GM12878 (cell line): ENCODE results near the gene ERC1. TPM values are rescaled to one million over a fixed set of nuclear protein-coding genes. Genes with fewer than 3 reads are reported as not detected.

ENCODE experiments used
- ATAC-seq: fragments of 200-7000 bp; cut with Tn5 transposase; 3 replicates; pipeline ENCODE4 v1.9.1; 2020; ENCODE audit warnings: mild to moderate bottlenecking, moderate library complexity
- BruUV-seq: library from RNA; stranded (reverse); fragments of 400-500 nt; replicated peaks from 2 replicates; lab custom pipeline; 2021; lab: Mats Ljungman, UMichigan
- CTCF ChIA-PET: fragments of 300-600 bp; sonication (Branson Sonifier 250); formaldehyde crosslinking; extraction: SDS; loops from one replicate; lab custom pipeline; 2021; ENCODE audit warnings: inconsistent platforms; lab: Yijun Ruan, JAX
- POLR2A ChIA-PET: fragments of 350-600 bp; formaldehyde crosslinking; extraction: SDS; loops from one replicate; lab custom pipeline; 2021; ENCODE audit warnings: inconsistent platforms; lab: Charles Lee
- RAD21 ChIA-PET: fragments of 300-600 bp; sonication (Branson Sonifier 250); formaldehyde crosslinking; loops from one replicate; lab custom pipeline; 2023; ENCODE audit warnings: antibody characterized with exemption; ENCODE audit not compliant: unreplicated experiment; lab: Charles Lee
- SMC1A ChIA-PET: fragments of 300-600 bp; sonication (Branson Sonifier 250); formaldehyde crosslinking; loops from one replicate; lab custom pipeline; 2023; ENCODE audit not compliant: unreplicated experiment, uncharacterized antibody; lab: Charles Lee
- DNase-seq: peaks from one replicate; pipeline ENCODE4 v3.0.0-alpha.2; 2011; ENCODE audit warnings: low read depth, low spot score
- FAIRE-seq: peaks from 3 replicates; lab custom pipeline; 2011; peaks lifted over from hg19 to GRCh38; lab: Jason Lieb, UNC
- H2AFZ ChIP-seq: 2 replicates; pipeline ENCODE4 v1.6.0; 2011; ENCODE audit warnings: low read depth, low read length, control low read depth; ENCODE audit not compliant: control insufficient read depth
- H3K27ac ChIP-seq: 2 replicates; pipeline ENCODE4 v1.5.1; 2011; ENCODE audit warnings: control low read depth; ENCODE audit not compliant: control insufficient read depth, insufficient read depth
- H3K27me3 ChIP-seq, 2 experiments: replicated peaks in 1 of 2; 2 replicates each; pipeline versions ENCODE4 v1.6.0 to v1.6.1; 2011; ENCODE audit warnings: low read length in 1 of 2; ENCODE audit not compliant: control insufficient read depth in 2 of 2, insufficient read depth in 2 of 2
- H3K36me3 ChIP-seq, 2 experiments: 2 replicates each; pipeline ENCODE4 v1.5.1; 2011; ENCODE audit warnings: low read length in 1 of 2; ENCODE audit not compliant: control insufficient read depth in 2 of 2, insufficient read depth in 2 of 2
- H3K4me1 ChIP-seq: 2 replicates; pipeline ENCODE4 v1.6.1; 2011; ENCODE audit warnings: mild to moderate bottlenecking, low read length, moderate library complexity, mixed read lengths; ENCODE audit not compliant: control insufficient read depth, insufficient read depth
- H3K4me2 ChIP-seq: 2 replicates; pipeline ENCODE4 v1.6.0; 2011; ENCODE audit warnings: control low read depth; ENCODE audit not compliant: control insufficient read depth, insufficient read depth
- H3K4me3 ChIP-seq: fragments of 200-600 bp; sonication (generic); 2 replicates; pipeline ENCODE4 v1.5.1; 2016
- H3K79me2 ChIP-seq: 2 replicates; pipeline ENCODE4 v1.6.0; 2011; ENCODE audit warnings: low read length; ENCODE audit not compliant: control insufficient read depth, insufficient read depth
- H3K9ac ChIP-seq: 2 replicates; pipeline ENCODE4 v1.8.0; 2011; ENCODE audit warnings: low read length, control low read depth, mixed read lengths; ENCODE audit not compliant: control insufficient read depth, insufficient read depth
- H3K9me3 ChIP-seq: replicated peaks from 3 replicates; pipeline ENCODE4 v1.5.1; 2011; ENCODE audit warnings: mild to moderate bottlenecking, low read length; ENCODE audit not compliant: control insufficient read depth, insufficient read depth
- H4K20me1 ChIP-seq: 2 replicates; pipeline ENCODE4 v1.6.0; 2011; ENCODE audit not compliant: control insufficient read depth, insufficient read depth
- CBX5 ChIP-seq: sonication (generic); IDR thresholded peaks from 2 replicates; pipeline ENCODE4 v1.6.1; 2016; ENCODE audit warnings: low read depth, moderate library complexity, mild to moderate bottlenecking, inconsistent platforms
- TCF3 ChIP-seq: IDR thresholded peaks from 2 replicates; pipeline ENCODE4 v1.6.1; 2012; ENCODE audit warnings: low read depth, mild to moderate bottlenecking, low read length, borderline replicate concordance; ENCODE audit not compliant: insufficient read depth
- YBX1 ChIP-seq: fragments of 450-650 bp; IDR thresholded peaks from 2 replicates; pipeline ENCODE4 v1.6.1; 2016; ENCODE audit warnings: antibody characterized with exemption
- ZBED1 ChIP-seq: IDR thresholded peaks from 2 replicates; pipeline ENCODE4 v1.6.1; 2016; ENCODE audit warnings: borderline replicate concordance
- ZNF274 ChIP-seq: IDR thresholded peaks from one replicate; pipeline ENCODE4 v1.8.0; 2011; ENCODE audit not compliant: insufficient read length, insufficient read depth
- ZSCAN29 ChIP-seq: fragments of 450-650 bp; IDR thresholded peaks from 2 replicates; pipeline ENCODE4 v1.6.1; 2017; ENCODE audit warnings: mild to moderate bottlenecking, moderate library complexity
- WGBS: methylation state at CpG from one replicate; pipeline ENCODE4 v1.1.6; 2016; ENCODE audit warnings: low lambda C conversion rate; ENCODE audit not compliant: insufficient replicate concordance, insufficient coverage; ENCODE audit errors: missing lambda C conversion rate; 5-methylcytosine and 5-hydroxymethylcytosine counted together
- in situ Hi-C: fragments of 300-500 bp; cut with MboI; formaldehyde crosslinking; loops from 9 replicates; pipeline ENCODE4 v1.14.3; 2018; ENCODE audit warnings: mixed read lengths
- intact Hi-C: fragments of 100-400 bp; cut with micrococcal nuclease; formaldehyde crosslinking; loops from one replicate; pipeline ENCODE4 v1.14.2; 2022; ENCODE audit not compliant: unreplicated experiment
- polyA plus RNA-seq, 11 experiments: library from polyadenylated mRNA; depleted of rRNA in 4 of 11; unstranded in 6 of 11; stranded (reverse) in 5 of 11; fragments of >200 nt; fragmentation: Nextera tagmentation in 4 of 11; fragmentation: Illumina TruSeq in 1 of 11; extraction: Ambion mirVana in 4 of 11; extraction: Trizol in 1 of 11; gene quantifications; 1 replicate in 1 of 11; 2 replicates in 10 of 11; pipeline versions ENCODE4 v1.2.1 to v1.2.3, GENCODE V29; 2011 to 2016; ENCODE audit warnings: inconsistent platforms in 2 of 11, missing spikeins in 2 of 11, low read depth in 1 of 11
- total RNA-seq, 4 experiments: library from RNA; depleted of rRNA in 3 of 4; stranded (reverse); fragments of >200 nt in 3 of 4; fragmentation: Illumina TruSeq in 1 of 4; extraction: Trizol in 1 of 4; gene quantifications; 2 replicates each; pipeline versions ENCODE4 v1.2.1 to v1.2.3, GENCODE V29; 2013 to 2021
- TF ChIP-seq, protein P1 (sequence below): fragments of 450-650 bp; IDR thresholded peaks from 2 replicates; pipeline ENCODE4 v1.6.1; 2017; ENCODE audit warnings: low read depth, mild to moderate bottlenecking, moderate library complexity

ERC1 gene
- total and polyA plus RNA-seq, 10 of the 15 experiments (the other 5 are each of a cell fraction or from before 2014, with no cell fraction given), result 0.75 to 8.0 (median 5.0) TPM

- FAIRE-seq (no peak), ATAC-seq (no peak), DNase-seq (no peak)
- ChIA-PET CTCF (no interaction called here), SMC1A (interaction anchor here (1.3 kb wide), 1 partner anchor 49 kb away, joined by 5 read pairs; no protein-coding TSS in a partner anchor), RAD21 (interaction anchor here (0.5 kb wide), 1 partner anchor 14 kb away, joined by 3 read pairs; no protein-coding TSS in a partner anchor), POLR2A (no interaction called here)
- Histone ChIP-seq H3K9ac (no peak overlapping the region), H3K27ac (no peak overlapping the region), H3K4me3 (no peak overlapping the region), H2AFZ (no peak overlapping the region), H3K27me3 (no peaks in the 10 kb centered on the region; a peak in 1 of 4 replicates), H3K4me1 (no peaks in the 10 kb centered on the region), H3K4me2 (no peak overlapping the region), H3K36me3 (no peaks in the 10 kb centered on the region), H4K20me1 (no peaks in the 10 kb centered on the region), H3K79me2 (no peaks in the 10 kb centered on the region), H3K9me3 (no peaks in the 10 kb centered on the region)
- no peak for TF ChIP-seq CBX5
- no peak for TF ChIP-seq YBX1
- TF ChIP-seq ZSCAN29, result no peak
- TF ChIP-seq, protein P1, sequence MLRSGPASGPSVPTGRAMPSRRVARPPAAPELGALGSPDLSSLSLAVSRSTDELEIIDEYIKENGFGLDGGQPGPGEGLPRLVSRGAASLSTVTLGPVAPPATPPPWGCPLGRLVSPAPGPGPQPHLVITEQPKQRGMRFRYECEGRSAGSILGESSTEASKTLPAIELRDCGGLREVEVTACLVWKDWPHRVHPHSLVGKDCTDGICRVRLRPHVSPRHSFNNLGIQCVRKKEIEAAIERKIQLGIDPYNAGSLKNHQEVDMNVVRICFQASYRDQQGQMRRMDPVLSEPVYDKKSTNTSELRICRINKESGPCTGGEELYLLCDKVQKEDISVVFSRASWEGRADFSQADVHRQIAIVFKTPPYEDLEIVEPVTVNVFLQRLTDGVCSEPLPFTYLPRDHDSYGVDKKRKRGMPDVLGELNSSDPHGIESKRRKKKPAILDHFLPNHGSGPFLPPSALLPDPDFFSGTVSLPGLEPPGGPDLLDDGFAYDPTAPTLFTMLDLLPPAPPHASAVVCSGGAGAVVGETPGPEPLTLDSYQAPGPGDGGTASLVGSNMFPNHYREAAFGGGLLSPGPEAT, result no peak
- no peak for TF ChIP-seq TCF3
- intact Hi-C loops (no loop called here), in situ Hi-C loops (no loop called here)
- 92% methylated on average over 6 of the region's 6 CpGs for WGBS
- no TSS peak for BruUV-seq
These were observed 24.3 kb upstream of the ERC1 start for GRCh38 chr12:966724-967123.

- CTCF ChIA-PET, result interaction anchor here (0.9 kb wide), 1 partner anchor 8 kb away, joined by 3 read pairs; no protein-coding TSS in a partner anchor
- in situ Hi-C loops (no loop called here), intact Hi-C loops (no loop called here)
- BruUV-seq, result no TSS peak
- no peaks in the 10 kb centered on the region for H4K20me1 ChIP-seq
- no peak overlapping the region for H2AFZ ChIP-seq
- POLR2A ChIA-PET, result no interaction called here
- H3K4me3 ChIP-seq, result no peak overlapping the region
- DNase-seq, result no peak
- ATAC-seq, result no peak
- H3K36me3 ChIP-seq, result no peaks in the 10 kb centered on the region
- 54% methylated on average over 9 of the region's 9 CpGs for WGBS
- no peaks in the 10 kb centered on the region for H3K9me3 ChIP-seq
- no peak overlapping the region for H3K9ac ChIP-seq
- H3K27ac ChIP-seq, result no peak overlapping the region
- no peak for TF ChIP-seq ZBED1
- no peak for TF ChIP-seq ZNF274
- SMC1A ChIA-PET, result interaction anchor here (0.6 to 1.3 kb wide), 5 partner anchors 16 to 395 kb away, joined by 3 to 5 read pairs (median 4); no protein-coding TSS in a partner anchor
- RAD21 ChIA-PET, result no interaction called here
- FAIRE-seq, result no peak
- H3K27me3 ChIP-seq, result no peaks in the 10 kb centered on the region; a peak in 1 of 4 replicates
- H3K4me1 ChIP-seq, result no peaks in the 10 kb centered on the region
- no peak overlapping the region for H3K4me2 ChIP-seq
- H3K79me2 ChIP-seq, result no peaks in the 10 kb centered on the region
These were observed 23.4 kb upstream of the ERC1 start for GRCh38 chr12:967641-968040.
